HCT116 (cell line): ENCODE results near the gene KIF25. TPM values are rescaled to one million over a fixed set of nuclear protein-coding genes. Genes with fewer than 3 reads are reported as not detected.

Experiments
- total RNA-seq: library from RNA; stranded (reverse); gene quantifications from one replicate; pipeline ENCODE4 v1.2.1, GENCODE V29; 2021; ENCODE audit not compliant: unreplicated experiment

Gene KIF25
- total RNA-seq, 1 experiment from 2014 or later, result not detected

Other genes starting within 250 kb of the KIF25 start
- gene AFDN, start 170.8 kb upstream of the KIF25 start, total RNA-seq, result 59.4 TPM
- not detected for gene FRMD1, start 81.5 kb downstream of the KIF25 start, total RNA-seq